ENCODE data around the gene SLC25A2.
"Not testable (repeated sequence)": the region's sequence is repeated elsewhere in the genome, so short reads cannot be mapped to it uniquely, and the experiment has no call there.

The SLC25A2 gene

GRCh38 chr5:141343242-141343952 lies 39.5 kb upstream of the SLC25A2 start, which contains the start of gene PCDHGA3:
TSS of gene PCDHGA3 (plus strand) at chr5:141343829. CDS start at chr5:141344034, 205 bp downstream.
- CTCF ChIA-PET = interaction anchor here (1.2 to 2.3 kb wide), 6 partner anchors 13 to 220 kb away, joined by 4 to 7 read pairs (median 4); partner anchors contain the start of genes PCDHGA1, PCDHGA10 and PCDHGA12
- TF ChIP-seq CTCF (IDR thresholded peaks at IDR 0.05; ENCODE audit: control extremely low read depth, extremely low read depth, low read depth, missing control alignments) = no peak
- DNase-seq (ENCODE audit: extremely low spot score) = no peak
- POLR2A ChIA-PET = no interaction called here

GRCh38 chr5:141342773-141343172 lies 38.9 kb upstream of the SLC25A2 start:
- no peak for TF ChIP-seq CTCF (IDR thresholded peaks at IDR 0.05; ENCODE audit: control extremely low read depth, extremely low read depth, low read depth, missing control alignments)
- no peak for DNase-seq (ENCODE audit: extremely low spot score)
- ChIA-PET POLR2A (no interaction called here), CTCF (interaction anchor here (0.9 to 2.3 kb wide), 6 partner anchors 12 to 221 kb away, joined by 3 to 7 read pairs (median 5); partner anchors contain the start of genes PCDHGA1, PCDHGA10, PCDHGA12 and TAF7)

GRCh38 chr5:141340781-141341354 lies 37.0 kb upstream of the SLC25A2 start:
- DNase-seq (ENCODE audit: extremely low spot score); POLR2A ChIA-PET: not testable (repeated sequence)
- CTCF ChIA-PET = interaction anchor here (2.2 kb wide), 1 partner anchor 10 kb away, joined by 7 read pairs; the partner anchor contains the start of gene PCDHGA1

GRCh38 chr5:141338538-141339306 lies 34.9 kb upstream of the SLC25A2 start, which contains the start of gene PCDHGA2:
TSS of gene PCDHGA2 (plus strand) at chr5:141338760.
- TF ChIP-seq CTCF (IDR thresholded peaks at IDR 0.05; ENCODE audit: control extremely low read depth, extremely low read depth, low read depth, missing control alignments) = peak; percentile 35
- ChIA-PET CTCF (interaction anchor here (1.1 to 2.5 kb wide), 14 partner anchors 8 to 492 kb away, joined by 3 to 14 read pairs (median 5); partner anchors contain the start of genes PCDHGA1, PCDHGA10, PCDHGA12 and PCDHGB1), POLR2A (no interaction called here)
- peak; percentile 47 for DNase-seq (ENCODE audit: extremely low spot score)

- POLR2A ChIA-PET = not testable (repeated sequence)
- CTCF ChIA-PET = interaction anchor here (1.7 to 3.5 kb wide), 3 partner anchors 12 to 235 kb away, joined by 5 to 20 read pairs (median 6); partner anchors contain the start of genes PCDHGA10 and TAF7
Observed at GRCh38 chr5:141332571-141332970, 28.7 kb upstream of the SLC25A2 start.

GRCh38 chr5:141330299-141331080 lies 26.6 kb upstream of the SLC25A2 start, which contains the start of gene PCDHGA1:
TSS of gene PCDHGA1 (plus strand) at chr5:141330514.
- DNase-seq (ENCODE audit: extremely low spot score) = peak; percentile 45

More at GRCh38 chr5:141332571-141332970, 28.7 kb upstream of the SLC25A2 start:
- not testable (repeated sequence) for DNase-seq (ENCODE audit: extremely low spot score)

More at GRCh38 chr5:141330299-141331080, 26.6 kb upstream of the SLC25A2 start, which contains the start of gene PCDHGA1:
- POLR2A ChIA-PET = interaction anchor here (1.1 kb wide), 1 partner anchor 11 kb away, joined by 4 read pairs; no protein-coding TSS in a partner anchor
- TF ChIP-seq CTCF (IDR thresholded peaks at IDR 0.05; ENCODE audit: control extremely low read depth, extremely low read depth, low read depth, missing control alignments) = peak; percentile 73
- CTCF ChIA-PET = interaction anchor here (0.6 to 4.4 kb wide), 25 partner anchors 9 to 235 kb away, joined by 3 to 53 read pairs (median 5); partner anchors contain the start of genes PCDHB14, PCDHGA10, PCDHGA11 and PCDHGA3

Measured in GM10248 (cell line).